ENCODE measurements around the gene SLC1A7.

Gene SLC1A7

GRCh38 chr1:53134042-53134485 lies 8.4 kb downstream of the SLC1A7 start:
- no peak for DNase-seq (ENCODE audit: low read depth)

GRCh38 chr1:53133261-53134041 lies 9.0 kb downstream of the SLC1A7 start:
- DNase-seq (ENCODE audit: low read depth): no peak

GRCh38 chr1:53132176-53132575 lies 10.3 kb downstream of the SLC1A7 start:
- DNase-seq (ENCODE audit: low read depth): no peak

GRCh38 chr1:53131590-53131938 lies 10.9 kb downstream of the SLC1A7 start:
- no peak for DNase-seq (ENCODE audit: low read depth)

GRCh38 chr1:53130878-53131589 lies 11.4 kb downstream of the SLC1A7 start:
- DNase-seq (ENCODE audit: low read depth): no peak

- DNase-seq (ENCODE audit: low read depth): no peak
Observed at GRCh38 chr1:53130598-53130877, 11.9 kb downstream of the SLC1A7 start.

GRCh38 chr1:53129891-53130597 lies 12.4 kb downstream of the SLC1A7 start:
- no peak for DNase-seq (ENCODE audit: low read depth)

GRCh38 chr1:53128401-53128800 lies 14.0 kb downstream of the SLC1A7 start:
- DNase-seq (ENCODE audit: low read depth): no peak

GRCh38 chr1:53127546-53127945 lies 14.9 kb downstream of the SLC1A7 start:
- DNase-seq (ENCODE audit: low read depth): no peak

- DNase-seq (ENCODE audit: low read depth): no peak
Observed at GRCh38 chr1:53126495-53126894, 15.9 kb downstream of the SLC1A7 start.

- no peak for DNase-seq (ENCODE audit: low read depth)
Observed at GRCh38 chr1:53125623-53126360, 16.6 kb downstream of the SLC1A7 start.

GRCh38 chr1:53125122-53125521 lies 17.3 kb downstream of the SLC1A7 start:
- DNase-seq (ENCODE audit: low read depth): no peak

- no peak for DNase-seq (ENCODE audit: low read depth)
Observed at GRCh38 chr1:53123453-53124140, 18.8 kb downstream of the SLC1A7 start.

GRCh38 chr1:53122961-53123413 lies 19.5 kb downstream of the SLC1A7 start:
- DNase-seq (ENCODE audit: low read depth): no peak

- no peak for DNase-seq (ENCODE audit: low read depth)
Observed at GRCh38 chr1:53122201-53122885, 20.1 kb downstream of the SLC1A7 start.

GRCh38 chr1:53121319-53122172 lies 20.9 kb downstream of the SLC1A7 start:
- no peak for DNase-seq (ENCODE audit: low read depth)

- no peak for DNase-seq (ENCODE audit: low read depth)
Observed at GRCh38 chr1:53120659-53121058, 21.8 kb downstream of the SLC1A7 start.

GRCh38 chr1:53117836-53118235 lies 24.6 kb downstream of the SLC1A7 start:
- DNase-seq (ENCODE audit: low read depth): no peak

- no peak for DNase-seq (ENCODE audit: low read depth)
Observed at GRCh38 chr1:53116933-53117600, 25.4 kb downstream of the SLC1A7 start.
